Measurements from ENCODE around the gene ZNF526.
A peak's percentile ranks its signal among the peaks of the same experiment; 100 is the strongest.

The ZNF526 gene

GRCh38 chr19:42224940-42225717 lies 5.0 kb downstream of the ZNF526 start:
- no peak for DNase-seq

DNA sequence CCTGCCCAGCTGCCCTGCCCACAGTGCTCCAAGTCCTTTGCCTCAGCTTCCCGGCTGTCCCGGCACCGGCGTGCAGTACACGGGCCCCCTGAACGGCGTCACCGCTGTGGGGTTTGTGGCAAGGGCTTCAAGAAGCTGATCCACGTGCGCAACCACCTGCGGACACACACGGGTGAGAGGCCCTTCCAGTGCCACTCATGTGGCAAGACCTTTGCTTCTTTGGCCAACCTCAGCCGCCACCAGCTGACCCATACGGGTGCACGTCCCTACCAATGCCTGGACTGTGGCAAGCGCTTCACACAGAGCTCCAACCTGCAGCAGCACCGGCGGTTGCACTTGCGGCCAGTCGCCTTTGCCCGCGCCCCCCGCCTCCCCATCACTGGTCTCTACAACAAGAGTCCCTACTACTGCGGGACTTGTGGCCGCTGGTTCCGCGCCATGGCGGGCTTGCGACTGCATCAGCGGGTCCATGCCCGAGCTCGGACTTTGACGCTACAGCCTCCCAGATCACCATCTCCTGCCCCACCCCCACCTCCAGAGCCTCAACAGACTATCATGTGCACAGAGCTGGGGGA lies 5.7 kb downstream of the ZNF526 start:
- no peak for DNase-seq

DNA sequence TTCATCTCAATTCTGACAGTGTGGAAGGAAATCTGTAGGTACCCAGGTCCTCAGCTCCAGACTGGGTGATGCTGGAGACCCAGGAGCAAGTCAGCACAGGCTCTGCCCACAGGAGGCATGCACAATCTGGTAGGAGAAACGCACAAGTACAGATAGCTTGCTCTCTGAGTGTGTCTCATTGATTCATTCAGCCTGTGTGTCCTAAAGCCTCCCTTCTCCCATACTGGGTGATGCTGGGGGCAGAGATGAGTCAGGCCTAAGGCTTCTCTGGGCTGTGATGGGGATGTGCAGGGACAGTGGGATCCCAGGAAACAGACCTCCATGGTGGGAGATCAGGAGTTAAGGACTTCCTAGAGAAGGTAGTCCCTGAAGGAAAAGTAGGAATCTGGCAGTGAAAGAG lies 6.8 kb downstream of the ZNF526 start:
- DNase-seq, result no peak

DNA sequence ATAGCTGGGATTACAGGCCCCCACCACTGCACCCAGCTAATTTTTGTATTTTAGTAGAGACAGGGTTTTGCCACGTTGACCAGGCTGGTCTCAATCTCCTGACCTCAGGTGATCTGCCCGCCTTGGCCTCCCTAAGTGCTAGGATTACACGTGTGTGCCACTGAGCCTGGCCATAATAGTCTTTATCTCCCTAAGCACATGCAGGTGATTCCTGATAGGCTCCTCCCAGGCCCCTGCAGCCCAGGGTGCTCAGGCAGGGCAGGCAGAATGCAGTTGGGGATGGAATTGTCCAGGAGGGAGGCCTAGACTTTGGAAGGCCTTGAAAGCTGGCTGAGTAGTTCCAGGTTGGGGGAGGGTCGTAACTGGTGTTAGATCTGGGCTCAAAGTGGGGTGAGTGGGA lies 8.5 kb downstream of the ZNF526 start:
- DNase-seq, result no peak

DNA sequence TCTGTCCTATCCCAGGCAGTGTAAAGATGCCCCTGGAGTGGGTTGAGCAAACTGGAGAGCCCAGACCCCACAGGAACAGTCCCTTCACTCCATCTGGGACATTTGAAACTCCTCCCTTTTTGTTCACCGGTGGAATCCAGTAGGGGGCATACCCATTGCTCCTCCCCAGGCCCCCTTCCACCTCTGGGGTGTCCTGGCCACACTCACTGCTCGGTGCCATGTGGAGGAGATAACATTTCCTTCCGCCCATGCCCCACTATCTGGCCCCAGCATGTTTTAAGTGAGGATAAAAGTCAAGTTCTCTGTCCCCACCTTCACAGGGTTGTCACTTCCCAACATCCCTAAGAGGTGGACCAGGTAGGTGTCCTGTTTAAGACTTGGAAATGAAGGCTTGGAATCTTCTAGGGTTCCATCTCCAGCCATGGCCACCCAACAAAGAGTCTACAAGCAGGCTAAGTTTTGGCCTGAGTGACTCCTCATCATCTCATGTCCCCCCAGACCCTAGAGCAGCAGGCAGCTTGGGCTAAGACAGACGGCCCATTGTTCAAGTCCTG lies 9.3 kb downstream of the ZNF526 start:
- no peak for DNase-seq

DNA sequence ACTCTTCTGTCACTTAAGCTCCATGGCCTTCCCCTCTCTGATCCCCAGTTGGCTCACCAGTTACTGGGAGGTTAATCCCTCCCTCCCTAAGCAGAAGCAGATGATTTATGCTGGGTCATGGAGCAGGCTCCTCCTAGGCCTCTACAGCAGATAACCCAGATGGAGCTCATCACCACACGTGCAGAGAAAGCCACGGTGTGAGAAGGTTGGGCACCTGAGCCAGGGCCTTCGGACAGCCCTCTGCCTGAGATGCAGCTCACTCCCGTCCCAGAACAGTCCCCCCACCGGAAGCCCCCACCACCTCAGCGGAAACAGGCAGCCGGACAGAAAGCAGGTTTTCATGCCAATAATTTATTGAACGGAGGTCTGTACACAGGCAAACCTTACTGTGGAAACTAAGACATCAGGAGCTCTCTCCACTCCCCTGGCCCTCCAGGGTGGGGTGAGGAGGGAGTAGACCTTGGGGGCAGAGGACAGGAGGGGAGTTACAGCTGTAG lies 9.8 kb downstream of the ZNF526 start:
- no peak for DNase-seq

- no peak for DNase-seq
Measured at GRCh38 chr19:42230571-42230970, 10.5 kb downstream of the ZNF526 start.

GRCh38 chr19:42232435-42232834 lies 12.3 kb downstream of the ZNF526 start:
- no peak for DNase-seq

GRCh38 chr19:42233106-42233505 lies 13.0 kb downstream of the ZNF526 start:
- DNase-seq, result no peak

GRCh38 chr19:42233678-42234292 lies 13.7 kb downstream of the ZNF526 start:
- no peak for DNase-seq

- no peak for DNase-seq
Measured at GRCh38 chr19:42234364-42234763, 14.3 kb downstream of the ZNF526 start.

DNA sequence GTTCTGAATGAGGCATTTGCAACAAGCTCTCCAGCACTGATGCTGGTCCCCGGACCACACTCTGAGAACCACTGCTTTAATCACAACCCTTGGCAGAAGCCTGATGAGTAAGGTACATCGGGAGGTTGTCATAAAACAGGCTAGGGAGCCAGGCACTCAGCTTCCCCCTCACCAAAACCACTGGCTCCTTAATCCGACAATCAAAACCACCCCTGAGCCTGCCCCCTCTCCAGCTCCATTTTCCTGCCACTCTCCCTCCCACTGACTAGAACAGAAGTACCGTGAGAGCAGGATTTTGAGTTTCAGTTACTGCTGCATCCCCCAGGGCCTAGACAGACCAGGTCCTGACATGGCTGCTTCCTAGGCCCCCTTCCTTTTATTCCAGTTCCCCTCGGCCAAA lies 15.1 kb downstream of the ZNF526 start:
- no peak for DNase-seq

DNA sequence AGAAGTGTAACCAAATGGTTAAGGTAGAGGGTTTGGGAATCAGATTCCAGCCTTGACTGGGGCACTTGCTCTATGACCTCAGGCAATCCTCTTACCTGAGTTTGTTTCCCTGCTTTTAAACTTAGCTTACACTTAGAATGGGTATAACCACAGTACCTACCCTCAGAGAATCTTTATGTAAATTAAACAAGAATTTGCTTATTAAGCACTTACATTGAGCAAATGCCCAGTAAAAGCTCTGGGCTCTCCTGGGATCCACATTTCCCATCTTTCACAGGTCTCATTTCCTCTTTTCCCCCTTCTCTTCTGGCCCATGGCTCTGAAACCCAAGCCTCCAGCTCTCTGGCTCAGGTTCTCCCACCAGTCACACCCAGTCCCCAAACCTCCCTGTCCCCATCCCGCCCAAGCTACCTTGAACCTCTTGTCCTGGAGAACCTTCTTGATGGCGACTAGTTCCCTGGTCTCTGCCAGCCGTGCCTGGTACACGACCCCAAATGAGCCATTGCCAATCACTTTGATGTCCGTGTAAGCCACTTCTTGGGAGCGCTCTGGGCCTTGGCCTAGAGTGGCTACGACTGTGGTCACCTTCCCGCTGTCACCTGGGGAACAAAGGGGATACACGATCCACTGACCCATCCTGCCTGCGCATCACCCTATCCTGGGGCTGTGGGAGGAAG lies 19.6 kb downstream of the ZNF526 start:
- DNase-seq, result no peak

DNA sequence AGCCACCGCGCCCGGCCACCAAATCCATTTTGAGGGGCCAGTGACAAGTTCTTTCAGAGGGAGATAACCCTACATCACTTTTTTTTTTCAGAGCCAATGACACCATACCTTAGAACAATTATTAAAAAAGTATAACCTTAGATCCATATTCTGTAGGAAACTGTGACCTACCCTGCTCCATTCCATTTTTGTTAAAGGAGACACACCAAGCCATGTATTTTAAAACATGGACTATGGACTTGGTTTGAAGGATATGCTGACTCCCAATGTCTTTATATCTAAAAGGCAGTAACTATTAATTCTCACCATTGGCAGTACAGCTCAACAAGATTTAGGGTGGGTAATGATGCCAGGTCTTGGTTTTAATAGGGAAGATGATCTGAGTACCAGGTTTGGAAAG lies 21.2 kb downstream of the ZNF526 start:
- no peak for DNase-seq

DNA sequence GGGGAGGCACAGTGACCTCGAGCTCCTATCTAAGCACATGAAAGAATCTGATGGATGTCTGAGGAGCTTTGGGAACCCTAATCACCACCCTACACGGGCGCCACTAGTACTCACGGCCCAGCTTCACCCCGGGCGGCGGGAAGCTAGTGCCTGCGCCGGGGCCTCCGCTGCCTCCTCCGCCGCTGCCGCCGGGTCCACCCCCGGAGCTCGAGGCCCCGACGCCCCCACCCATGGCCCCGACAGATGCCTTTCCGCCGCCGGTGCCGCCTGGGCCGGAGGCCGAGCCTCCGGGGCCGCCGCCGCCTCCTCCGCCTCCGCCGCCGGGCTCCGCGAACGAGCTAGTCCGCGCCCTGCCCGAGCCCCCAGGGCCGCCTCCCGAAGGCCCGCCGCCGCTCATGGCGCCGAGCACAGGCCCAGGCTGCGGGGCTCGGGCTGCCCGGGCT lies 22.0 kb downstream of the ZNF526 start:
- no peak for DNase-seq

- peak; percentile 98 for DNase-seq
Measured at GRCh38 chr19:42242512-42243409, 22.6 kb downstream of the ZNF526 start, which contains the start of gene GSK3A. GSK3A (minus strand) TSS chr19:42242602; CDS start chr19:42242465, 137 bp downstream.

DNA sequence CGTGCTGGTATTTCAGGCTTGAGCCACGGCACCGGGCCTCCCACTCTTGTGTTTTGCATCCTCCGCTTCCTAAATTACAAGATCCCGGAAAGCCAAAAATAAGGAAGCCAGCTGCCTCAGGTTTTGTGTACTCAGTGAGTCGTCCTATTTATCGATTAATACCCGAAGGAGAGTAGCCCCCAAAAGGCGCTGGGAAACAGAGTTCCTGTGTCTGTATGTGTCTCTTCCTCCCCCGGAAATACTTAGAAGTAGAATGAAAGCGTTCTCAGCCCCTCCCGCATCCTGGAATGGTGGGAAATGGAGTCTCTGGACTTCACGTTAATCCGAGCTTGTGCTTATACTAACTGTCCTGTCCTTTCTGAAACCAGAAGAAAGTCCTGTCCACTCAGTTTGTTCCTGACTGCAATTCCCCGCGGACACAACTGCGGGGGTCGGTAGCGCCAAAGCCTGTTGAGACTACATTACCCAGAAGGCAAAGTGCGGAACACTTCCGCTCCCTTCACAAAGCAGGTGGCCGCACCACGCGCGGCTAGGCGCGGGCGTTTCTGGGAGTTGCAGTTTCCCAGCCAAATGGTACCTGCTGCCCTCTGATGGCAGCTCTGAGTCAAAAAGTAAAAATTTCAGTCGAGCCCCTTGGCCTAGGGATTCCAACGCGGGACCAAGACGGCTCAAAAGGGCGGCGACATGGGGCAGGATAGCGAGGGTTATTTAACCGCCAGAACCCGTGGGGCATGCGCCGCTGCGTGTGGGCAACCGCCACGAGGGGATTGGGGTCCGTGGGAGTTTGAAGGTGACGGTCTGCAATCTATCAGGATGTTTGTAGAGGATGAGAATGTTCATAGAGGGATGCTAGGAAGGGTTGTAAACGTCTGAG lies 24.5 kb downstream of the ZNF526 start:
- peak; percentile 78 for DNase-seq

GRCh38 chr19:42245231-42245630 lies 25.1 kb downstream of the ZNF526 start:
- DNase-seq, result no peak

DNA sequence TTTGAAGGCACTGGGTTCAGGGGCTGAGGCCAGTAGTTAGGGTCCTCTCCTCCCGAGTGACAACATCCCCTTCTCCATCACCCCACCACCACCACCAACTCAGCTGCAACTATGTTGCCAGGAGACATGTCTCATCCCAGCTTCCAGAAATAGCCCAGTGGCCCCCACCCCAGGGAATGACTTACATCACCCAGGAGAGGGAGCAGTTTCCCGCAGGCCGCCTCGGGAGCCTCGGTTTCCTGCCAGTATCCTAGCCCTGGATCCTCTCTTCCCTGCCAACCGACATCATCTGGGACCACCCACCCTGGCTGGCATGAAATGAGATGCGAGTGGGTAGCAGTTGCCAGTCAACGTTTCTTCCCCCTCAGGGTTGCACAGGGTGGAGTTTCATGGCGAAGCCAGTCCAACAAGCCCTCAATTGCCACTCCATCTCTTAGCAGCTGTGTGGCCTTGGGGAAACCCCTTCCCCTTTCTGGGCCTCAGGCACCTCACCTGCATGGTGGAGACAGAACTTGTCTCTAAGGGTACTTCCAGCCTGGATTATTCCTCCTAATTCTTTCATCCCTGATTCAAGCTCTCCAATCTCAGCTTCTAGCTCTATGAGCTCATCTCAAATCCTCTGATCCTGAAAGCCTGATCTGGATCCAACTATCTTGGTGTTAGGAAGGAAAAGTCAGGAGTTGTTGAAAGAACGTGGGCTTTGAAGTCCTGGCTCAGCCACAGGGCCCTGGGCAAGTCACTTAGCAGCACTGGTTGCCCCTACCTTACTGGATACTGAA lies 26.2 kb downstream of the ZNF526 start:
- DNase-seq, result no peak

Data from NCI-H1092 (cell line).